Activated CD8-positive, alpha-beta T cell treated with anti-CD3 and anti-CD28 coated beads for 36 hours (primary cell): ENCODE measurements around the gene GIMAP1. TPM values are rescaled to one million over a fixed set of nuclear protein-coding genes. Genes with fewer than 3 reads are reported as not detected.

Experiments used
- ATAC-seq: fragments of 200-7000 bp; cut with Tn5 transposase; one replicate; pipeline ENCODE4 v1.10.0; 2021; ENCODE audit warnings: mild to moderate bottlenecking, moderate library complexity
- CTCF ChIA-PET: fragments of 350-600 bp; sonication (Branson Sonifier 250); formaldehyde crosslinking; loops from one replicate; lab custom pipeline; 2021; ENCODE audit warnings: antibody characterized with exemption; lab: Charles Lee
- POLR2A ChIA-PET: fragments of 350-600 bp; sonication (Branson Sonifier 250); formaldehyde crosslinking; loops from one replicate; lab custom pipeline; 2021; ENCODE audit warnings: antibody characterized with exemption; lab: Charles Lee
- DNase-seq: peaks from one replicate; pipeline ENCODE4 v3.0.0-alpha.2; 2020
- H3K27ac Mint-ChIP-seq: one replicate; pipeline ENCODE4 v1.8.0; 2021; ENCODE audit warnings: mild to moderate bottlenecking, mixed read lengths
- H3K27me3 Mint-ChIP-seq: one replicate; pipeline ENCODE4 v1.8.0; 2021; ENCODE audit warnings: mixed read lengths
- H3K36me3 Mint-ChIP-seq: one replicate; pipeline ENCODE4 v1.8.0; 2021; ENCODE audit warnings: low read depth, mixed read lengths
- H3K4me1 Mint-ChIP-seq: one replicate; pipeline ENCODE4 v1.8.0; 2021; ENCODE audit warnings: low read depth, mixed read lengths
- H3K4me3 Mint-ChIP-seq: one replicate; pipeline ENCODE4 v1.8.0; 2021; ENCODE audit warnings: mild to moderate bottlenecking, moderate library complexity, mixed read lengths
- H3K9me3 Mint-ChIP-seq: one replicate; pipeline ENCODE4 v1.8.0; 2021; ENCODE audit warnings: mixed read lengths
- intact Hi-C: fragments of 100-400 bp; cut with micrococcal nuclease; formaldehyde crosslinking; loops from one replicate; pipeline ENCODE4 v1.10.0; 2022
- total RNA-seq, 2 experiments: library from RNA; stranded (reverse); gene quantifications; one replicate each; pipeline ENCODE4 v1.2.3, GENCODE V29; 2021
- TF ChIP-seq, protein P1 (sequence below): fragments of 200-600 bp; IDR thresholded peaks from one replicate; pipeline ENCODE4 v1.8.0; 2022; ENCODE audit warnings: antibody characterized with exemption, mild to moderate bottlenecking

The GIMAP1 gene
- total RNA-seq, 2 experiments from 2014 or later: 8.7 to 9.3 TPM

DNA sequence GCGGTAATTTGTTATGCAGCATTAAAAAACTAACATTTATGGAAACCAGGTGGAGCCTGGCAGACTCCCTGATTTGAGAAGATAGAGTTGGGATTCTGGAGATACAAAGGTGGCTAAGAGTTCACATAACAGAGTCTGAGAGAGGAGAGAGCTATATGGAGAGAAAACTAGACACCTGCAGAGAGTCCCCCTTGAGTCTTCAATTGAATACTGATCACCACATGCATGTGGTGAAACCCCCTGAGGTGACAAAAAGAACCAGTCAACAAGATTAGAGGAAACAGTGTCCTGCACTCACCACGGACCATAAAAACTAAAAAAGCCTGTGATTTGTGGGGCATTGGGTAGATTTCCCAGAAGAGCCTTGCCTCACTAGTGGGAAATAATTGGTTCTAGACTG is 20.8 kb upstream of the GIMAP1 start:
- peaks cover 71% of the 10 kb centered on the region for H3K36me3 Mint-ChIP-seq
- peaks cover 70% of the 10 kb centered on the region for H3K9me3 Mint-ChIP-seq
- ChIA-PET POLR2A (interaction anchor here (0.9 to 1.1 kb wide), 2 partner anchors 9 to 44 kb away, joined by 3 to 5 read pairs; no protein-coding TSS in a partner anchor), CTCF (interaction anchor here (1.3 kb wide), 1 partner anchor 27 kb away, joined by 3 read pairs; no protein-coding TSS in a partner anchor)
- H3K27ac Mint-ChIP-seq: no peak overlapping the region
- intact Hi-C loops: no loop called here
- H3K4me1 Mint-ChIP-seq: peaks cover 12% of the 10 kb centered on the region
- H3K4me3 Mint-ChIP-seq: no peak overlapping the region
- DNase-seq (no peak), ATAC-seq (no peak)
- no peaks in the 10 kb centered on the region for H3K27me3 Mint-ChIP-seq
- TF ChIP-seq, protein P1, sequence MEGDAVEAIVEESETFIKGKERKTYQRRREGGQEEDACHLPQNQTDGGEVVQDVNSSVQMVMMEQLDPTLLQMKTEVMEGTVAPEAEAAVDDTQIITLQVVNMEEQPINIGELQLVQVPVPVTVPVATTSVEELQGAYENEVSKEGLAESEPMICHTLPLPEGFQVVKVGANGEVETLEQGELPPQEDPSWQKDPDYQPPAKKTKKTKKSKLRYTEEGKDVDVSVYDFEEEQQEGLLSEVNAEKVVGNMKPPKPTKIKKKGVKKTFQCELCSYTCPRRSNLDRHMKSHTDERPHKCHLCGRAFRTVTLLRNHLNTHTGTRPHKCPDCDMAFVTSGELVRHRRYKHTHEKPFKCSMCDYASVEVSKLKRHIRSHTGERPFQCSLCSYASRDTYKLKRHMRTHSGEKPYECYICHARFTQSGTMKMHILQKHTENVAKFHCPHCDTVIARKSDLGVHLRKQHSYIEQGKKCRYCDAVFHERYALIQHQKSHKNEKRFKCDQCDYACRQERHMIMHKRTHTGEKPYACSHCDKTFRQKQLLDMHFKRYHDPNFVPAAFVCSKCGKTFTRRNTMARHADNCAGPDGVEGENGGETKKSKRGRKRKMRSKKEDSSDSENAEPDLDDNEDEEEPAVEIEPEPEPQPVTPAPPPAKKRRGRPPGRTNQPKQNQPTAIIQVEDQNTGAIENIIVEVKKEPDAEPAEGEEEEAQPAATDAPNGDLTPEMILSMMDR: no peak

DNA sequence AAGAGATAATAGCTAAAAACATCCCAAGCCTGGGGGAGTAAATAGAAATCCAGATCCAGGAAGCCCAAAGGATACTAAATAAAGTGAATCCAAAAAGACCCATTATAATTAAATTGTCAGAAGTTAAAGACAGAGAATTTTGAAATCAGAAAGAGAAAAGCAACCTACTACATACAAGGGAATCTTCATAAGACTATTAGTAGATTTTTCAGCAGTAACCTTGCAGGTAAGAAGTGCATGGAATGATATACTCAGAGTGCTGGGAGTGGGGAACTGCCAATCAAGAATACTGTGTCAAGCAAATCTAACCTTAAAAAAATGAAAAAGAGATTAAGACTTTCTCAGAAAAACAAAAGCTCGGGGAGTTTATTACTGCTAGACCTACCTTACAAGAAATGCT is 13.2 kb upstream of the GIMAP1 start:
- Mint-ChIP-seq H3K4me3 (no peak overlapping the region), H3K4me1 (peaks cover 4% of the 10 kb centered on the region), H3K27ac (no peak overlapping the region), H3K36me3 (peaks cover 41% of the 10 kb centered on the region), H3K27me3 (no peaks in the 10 kb centered on the region), H3K9me3 (peaks cover 72% of the 10 kb centered on the region)
- TF ChIP-seq, protein P1: no peak
- POLR2A ChIA-PET: interaction anchor here (0.7 kb wide), 1 partner anchor 12 kb away, joined by 3 read pairs; no protein-coding TSS in a partner anchor
- no peak for ATAC-seq
- no peak for DNase-seq
- CTCF ChIA-PET: interaction anchor here (0.6 to 1.8 kb wide), 3 partner anchors 12 to 176 kb away, joined by 3 to 10 read pairs (median 4); partner anchors contain the start of gene GIMAP1
- intact Hi-C loops: no loop called here

DNA sequence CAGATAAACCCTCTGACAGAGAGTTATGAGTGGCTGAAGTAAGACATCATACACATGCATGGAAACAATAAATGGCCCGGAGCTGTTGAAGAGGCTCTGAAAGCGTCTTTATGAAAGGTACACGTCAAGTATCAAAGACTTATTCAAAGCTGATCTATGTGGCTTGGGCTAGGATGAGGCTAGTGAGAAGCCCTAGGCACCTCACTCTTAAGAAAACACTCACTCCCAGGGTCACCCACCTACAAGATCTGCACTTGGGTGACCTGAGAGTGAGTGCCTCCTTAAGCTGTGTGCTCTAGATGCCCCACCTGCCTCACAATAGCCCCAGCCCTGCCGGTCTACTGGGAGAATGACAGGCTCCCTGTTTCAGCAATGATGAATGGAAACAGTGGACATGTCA is 1.1 kb upstream of the GIMAP1 start:
- TF ChIP-seq, protein P1: no peak
- Mint-ChIP-seq H3K9me3 (peaks cover 15% of the 10 kb centered on the region), H3K4me3 (peak overlapping the region; percentile 78), H3K36me3 (peaks cover 53% of the 10 kb centered on the region), H3K27ac (peak overlapping the region; percentile 85), H3K27me3 (no peaks in the 10 kb centered on the region), H3K4me1 (peaks cover 45% of the 10 kb centered on the region)
- ChIA-PET CTCF (interaction anchor here (0.6 to 5.7 kb wide), 25 partner anchors 8 to 266 kb away, joined by 3 to 42 read pairs (median 4); partner anchors contain the start of genes GIMAP2, GIMAP4 and GIMAP7), POLR2A (interaction anchor here (0.7 to 4.8 kb wide), 17 partner anchors 18 to 281 kb away, joined by 3 to 63 read pairs (median 4); partner anchors contain the start of genes GIMAP2, GIMAP5 and GIMAP7)
- ATAC-seq: peak; percentile 62
- intact Hi-C loops: loop anchor here (5.0 kb wide), 2 partner anchors 33 to 48 kb away; no protein-coding TSS in a partner anchor
- peak; percentile 49 for DNase-seq

DNA sequence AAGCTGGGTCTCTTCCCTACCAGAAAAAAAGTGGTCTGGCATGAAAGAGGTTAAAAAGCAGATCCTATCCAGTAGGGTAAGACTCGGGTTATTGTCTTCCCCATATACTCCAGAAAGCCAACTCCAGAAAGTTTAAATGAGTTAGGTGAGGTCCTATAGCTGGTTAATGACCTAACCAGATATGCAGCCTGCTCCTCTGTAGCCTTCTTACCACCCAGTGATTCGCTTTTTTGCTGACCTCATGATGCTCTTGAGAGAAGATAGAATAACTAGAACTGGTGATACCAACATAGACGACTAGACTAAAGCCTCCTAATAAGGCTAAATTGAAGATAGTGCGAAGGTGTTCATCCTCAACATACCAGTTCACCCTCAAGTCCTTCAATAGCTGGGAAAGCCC is 675 bp upstream of the GIMAP1 start:
- intact Hi-C loops: loop anchor here (2.0 to 5.0 kb wide), 3 partner anchors 33 to 48 kb away; no protein-coding TSS in a partner anchor
- Mint-ChIP-seq H3K36me3 (peaks cover 58% of the 10 kb centered on the region), H3K27ac (peak overlapping the region; percentile 85), H3K9me3 (peaks cover 15% of the 10 kb centered on the region), H3K27me3 (no peaks in the 10 kb centered on the region), H3K4me1 (peaks cover 47% of the 10 kb centered on the region), H3K4me3 (peak overlapping the region; percentile 78)
- DNase-seq: no peak
- ChIA-PET POLR2A (interaction anchor here (0.7 to 4.8 kb wide), 20 partner anchors 14 to 273 kb away, joined by 3 to 63 read pairs (median 4); partner anchors contain the start of genes GIMAP2, GIMAP5, GIMAP6 and GIMAP7), CTCF (interaction anchor here (0.6 to 5.7 kb wide), 28 partner anchors 8 to 267 kb away, joined by 3 to 42 read pairs (median 4); partner anchors contain the start of genes GIMAP2, GIMAP4 and GIMAP7)
- TF ChIP-seq, protein P1: no peak
- ATAC-seq: peak; percentile 41
